NCI-H2196 (cell line): ENCODE data around the gene EXOC3L4.

Experiments
- DNase-seq: peaks from one replicate; lab custom pipeline; 2025; ENCODE audit not compliant: unreplicated experiment; lab: John Stamatoyannopoulos, UW

EXOC3L4 gene

GRCh38 chr14:103132381-103133209 is 38.1 kb downstream of the EXOC3L4 start:
- no peak for DNase-seq

- DNase-seq: peak; percentile 3
Observed at GRCh38 chr14:103133210-103134140, 39.0 kb downstream of the EXOC3L4 start.

GRCh38 chr14:103134405-103134804 is 39.9 kb downstream of the EXOC3L4 start:
- DNase-seq: no peak

GRCh38 chr14:103134919-103135318 is 40.4 kb downstream of the EXOC3L4 start:
- no peak for DNase-seq

- no peak for DNase-seq
Observed at GRCh38 chr14:103135333-103136260, 41.1 kb downstream of the EXOC3L4 start.

GRCh38 chr14:103136388-103137271 is 42.1 kb downstream of the EXOC3L4 start:
- DNase-seq: no peak

- no peak for DNase-seq
Observed at GRCh38 chr14:103137689-103138300, 43.3 kb downstream of the EXOC3L4 start.

GRCh38 chr14:103138301-103139131 is 44.0 kb downstream of the EXOC3L4 start:
- DNase-seq: no peak

- DNase-seq: no peak
Observed at GRCh38 chr14:103139132-103140025, 44.9 kb downstream of the EXOC3L4 start.

- peak; percentile 41 for DNase-seq
Observed at GRCh38 chr14:103140316-103141109, 46.0 kb downstream of the EXOC3L4 start.

GRCh38 chr14:103141117-103141796 is 46.7 kb downstream of the EXOC3L4 start:
- DNase-seq: peak; percentile 55

GRCh38 chr14:103142026-103142425 is 47.5 kb downstream of the EXOC3L4 start:
- no peak for DNase-seq

- no peak for DNase-seq
Observed at GRCh38 chr14:103142721-103143302, 48.3 kb downstream of the EXOC3L4 start.

GRCh38 chr14:103143506-103143905 is 49.0 kb downstream of the EXOC3L4 start:
- no peak for DNase-seq

- no peak for DNase-seq
Observed at GRCh38 chr14:103144085-103144484, 49.6 kb downstream of the EXOC3L4 start.
